ENCODE results near the gene PTPRD.

Gene PTPRD

DNA sequence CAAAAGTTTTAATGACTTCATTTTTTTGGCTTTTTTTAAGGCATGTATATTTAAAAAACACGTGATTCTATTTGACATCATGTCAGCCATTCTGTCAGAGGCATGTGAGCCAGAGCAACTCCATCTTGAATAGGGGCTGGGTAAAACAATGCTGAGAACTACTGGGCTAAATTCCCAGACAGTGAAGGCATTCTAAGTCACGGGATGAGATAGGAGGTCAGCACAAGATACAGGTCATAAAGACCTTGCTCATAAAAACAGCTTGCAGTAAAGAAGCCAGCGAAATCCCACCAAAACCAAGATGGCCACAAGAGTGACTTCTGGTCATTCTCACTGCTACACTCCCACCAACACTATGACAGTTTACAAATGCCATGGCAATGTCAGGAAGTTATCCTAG is 1812.6 kb downstream of the PTPRD start:
- no peak overlapping the region for H3K4me3 ChIP-seq (ENCODE audit: low read depth, low read length)
- TF ChIP-seq, protein P1, sequence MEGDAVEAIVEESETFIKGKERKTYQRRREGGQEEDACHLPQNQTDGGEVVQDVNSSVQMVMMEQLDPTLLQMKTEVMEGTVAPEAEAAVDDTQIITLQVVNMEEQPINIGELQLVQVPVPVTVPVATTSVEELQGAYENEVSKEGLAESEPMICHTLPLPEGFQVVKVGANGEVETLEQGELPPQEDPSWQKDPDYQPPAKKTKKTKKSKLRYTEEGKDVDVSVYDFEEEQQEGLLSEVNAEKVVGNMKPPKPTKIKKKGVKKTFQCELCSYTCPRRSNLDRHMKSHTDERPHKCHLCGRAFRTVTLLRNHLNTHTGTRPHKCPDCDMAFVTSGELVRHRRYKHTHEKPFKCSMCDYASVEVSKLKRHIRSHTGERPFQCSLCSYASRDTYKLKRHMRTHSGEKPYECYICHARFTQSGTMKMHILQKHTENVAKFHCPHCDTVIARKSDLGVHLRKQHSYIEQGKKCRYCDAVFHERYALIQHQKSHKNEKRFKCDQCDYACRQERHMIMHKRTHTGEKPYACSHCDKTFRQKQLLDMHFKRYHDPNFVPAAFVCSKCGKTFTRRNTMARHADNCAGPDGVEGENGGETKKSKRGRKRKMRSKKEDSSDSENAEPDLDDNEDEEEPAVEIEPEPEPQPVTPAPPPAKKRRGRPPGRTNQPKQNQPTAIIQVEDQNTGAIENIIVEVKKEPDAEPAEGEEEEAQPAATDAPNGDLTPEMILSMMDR (IDR thresholded peaks at IDR 0.05; ENCODE audit: insufficient read depth, low read depth, low read length, missing control alignments) = no peak
- no peak for DNase-seq (ENCODE audit: low read depth)

DNA sequence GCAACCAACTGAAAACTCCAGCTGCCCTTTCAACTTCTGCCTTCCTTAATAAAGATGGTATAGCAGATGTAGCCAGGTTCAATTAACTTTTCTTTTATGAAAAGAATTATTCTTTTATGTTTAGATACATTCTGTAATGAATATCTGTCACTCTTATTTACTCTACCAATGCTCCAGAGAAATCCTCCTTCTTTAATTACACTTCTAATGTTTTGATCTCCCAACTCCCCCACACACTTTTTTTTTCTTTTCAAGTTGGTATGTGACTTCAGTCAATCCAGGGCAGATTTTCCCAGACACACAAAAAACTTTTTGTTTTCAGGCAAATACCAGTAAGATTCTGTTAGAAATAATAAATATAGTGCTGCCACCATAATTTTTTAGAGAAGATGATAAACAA is 1813.2 kb downstream of the PTPRD start:
- no peak for DNase-seq (ENCODE audit: low read depth)
- TF ChIP-seq, protein P1 (IDR thresholded peaks at IDR 0.05; ENCODE audit: insufficient read depth, low read depth, low read length, missing control alignments) = no peak
- H3K4me3 ChIP-seq (ENCODE audit: low read depth, low read length) = no peak overlapping the region

DNA sequence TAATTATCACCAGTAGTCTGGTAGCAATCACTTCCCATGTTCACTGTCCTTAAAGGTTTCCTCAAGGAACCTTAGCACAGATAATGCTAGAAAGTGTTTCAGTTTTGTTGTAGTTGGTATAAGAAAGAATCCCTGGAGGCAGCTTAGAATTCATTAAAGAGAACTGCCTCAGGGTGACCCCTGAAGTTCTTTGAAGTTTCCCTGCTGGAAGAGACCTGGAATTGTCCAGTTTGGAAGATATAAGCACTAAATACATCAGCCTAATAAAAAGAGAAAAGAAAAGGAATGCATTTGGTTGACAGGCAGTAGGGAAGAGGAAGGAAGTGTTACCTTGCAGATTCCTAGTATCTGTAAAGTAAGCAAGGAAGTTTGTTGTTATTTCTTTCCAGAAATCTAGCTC is 1813.6 kb downstream of the PTPRD start:
- no peak for DNase-seq (ENCODE audit: low read depth)
- no peak overlapping the region for H3K4me3 ChIP-seq (ENCODE audit: low read depth, low read length)
- TF ChIP-seq, protein P1 (IDR thresholded peaks at IDR 0.05; ENCODE audit: insufficient read depth, low read depth, low read length, missing control alignments) = no peak

DNA sequence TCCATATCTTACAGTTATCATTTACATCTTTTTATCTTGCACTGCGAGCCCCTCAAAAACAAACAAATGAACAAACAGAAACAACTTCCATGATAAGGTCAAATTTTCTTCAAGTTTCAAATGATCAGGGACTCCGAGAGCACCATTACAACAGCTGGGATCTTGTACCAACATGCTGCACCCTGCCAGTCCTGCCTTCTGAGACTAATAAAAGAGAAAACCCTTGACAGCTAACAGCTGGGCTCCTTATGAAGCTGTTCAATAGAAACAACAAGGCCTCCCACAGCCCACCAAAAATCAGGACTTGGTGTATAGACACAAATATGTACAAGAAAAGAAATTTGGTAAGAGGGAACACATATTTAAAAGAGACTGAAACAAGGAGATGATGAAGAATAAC is 1828.0 kb downstream of the PTPRD start:
- no peak overlapping the region for H3K4me3 ChIP-seq (ENCODE audit: low read depth, low read length)
- TF ChIP-seq, protein P1 (IDR thresholded peaks at IDR 0.05; ENCODE audit: insufficient read depth, low read depth, low read length, missing control alignments) = no peak
- no peak for DNase-seq (ENCODE audit: low read depth)

DNA sequence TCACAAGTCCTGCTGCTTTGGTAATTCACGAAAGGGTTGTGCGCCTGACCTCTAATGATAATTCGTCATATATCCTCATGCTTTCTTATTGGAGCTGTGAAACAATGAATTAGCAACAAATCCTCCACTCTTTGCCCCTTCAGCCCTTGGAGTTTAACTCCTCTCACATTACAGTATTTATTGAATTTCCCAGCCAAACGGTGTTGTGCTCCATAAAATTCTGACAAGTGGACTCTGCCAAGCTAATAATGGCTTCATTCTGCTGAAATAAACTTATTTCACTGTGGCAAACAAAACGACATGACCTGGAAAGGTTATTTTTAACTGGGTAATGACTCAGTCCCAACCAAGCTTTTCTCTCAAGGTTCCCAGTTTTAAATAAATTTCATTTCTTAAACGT is 1828.9 kb downstream of the PTPRD start:
- no peak for DNase-seq (ENCODE audit: low read depth)
- TF ChIP-seq, protein P1 (IDR thresholded peaks at IDR 0.05; ENCODE audit: insufficient read depth, low read depth, low read length, missing control alignments) = no peak
- H3K4me3 ChIP-seq (ENCODE audit: low read depth, low read length) = no peak overlapping the region

DNA sequence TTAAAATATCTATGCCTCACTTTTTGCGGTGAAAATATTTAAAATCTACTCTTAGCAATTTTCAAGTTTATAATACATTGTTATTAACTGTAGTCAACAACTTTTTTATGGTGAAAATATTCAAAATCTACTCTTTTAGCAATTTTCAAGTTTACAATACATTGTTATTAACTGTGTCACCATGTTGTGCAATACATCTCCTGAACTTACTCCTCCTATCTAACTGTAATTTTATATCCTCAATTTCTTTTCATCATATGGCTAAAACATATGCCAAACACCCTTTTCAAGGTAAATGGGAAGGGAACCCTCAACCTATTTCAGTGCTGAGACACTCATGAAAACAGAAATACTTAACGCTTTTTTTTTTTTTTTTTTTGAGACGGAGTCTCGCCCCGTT is 1830.6 kb downstream of the PTPRD start:
- DNase-seq (ENCODE audit: low read depth) = no peak
- H3K4me3 ChIP-seq (ENCODE audit: low read depth, low read length) = no peak overlapping the region
- TF ChIP-seq, protein P1 (IDR thresholded peaks at IDR 0.05; ENCODE audit: insufficient read depth, low read depth, low read length, missing control alignments) = no peak

DNA sequence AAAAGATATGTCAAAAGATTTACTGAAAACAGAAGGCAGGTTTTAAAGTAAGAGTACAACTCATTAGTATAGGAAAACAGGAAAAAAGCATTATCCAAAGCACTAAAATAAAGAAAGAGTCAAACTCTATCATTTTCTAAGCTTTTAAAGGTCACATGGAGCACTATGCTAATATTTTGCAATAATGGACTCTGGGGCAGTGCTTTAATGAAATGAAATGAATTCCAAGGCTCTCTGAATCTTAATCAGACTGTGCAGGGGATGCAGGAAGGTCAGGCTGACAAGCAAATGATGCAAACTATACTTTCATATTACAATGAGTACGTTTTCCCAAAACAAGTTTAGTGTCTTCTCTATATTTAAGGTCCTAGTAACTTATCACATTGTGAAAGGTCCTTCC is 1831.3 kb downstream of the PTPRD start:
- TF ChIP-seq, protein P1 (IDR thresholded peaks at IDR 0.05; ENCODE audit: insufficient read depth, low read depth, low read length, missing control alignments) = no peak
- DNase-seq (ENCODE audit: low read depth) = no peak

More for the DNA sequence above, 1831.3 kb downstream of the PTPRD start:
- no peak overlapping the region for H3K4me3 ChIP-seq (ENCODE audit: low read depth, low read length)
